ENCODE measurements around the gene ENG.
"Not testable (repeated sequence)": the region's sequence is repeated elsewhere in the genome, so short reads cannot be mapped to it uniquely, and the experiment has no call there.

The ENG gene

GRCh38 chr9:127841087-127841835 is 13.2 kb downstream of the ENG start:
- no peak for DNase-seq

GRCh38 chr9:127838375-127839078 is 15.9 kb downstream of the ENG start:
- no peak for DNase-seq

- DNase-seq = no peak
Observed at GRCh38 chr9:127837346-127837745, 17.1 kb downstream of the ENG start.

- DNase-seq = not testable (repeated sequence)
Observed at GRCh38 chr9:127836561-127836960, 17.9 kb downstream of the ENG start.

- DNase-seq = no peak
Observed at GRCh38 chr9:127835991-127836516, 18.4 kb downstream of the ENG start.

GRCh38 chr9:127833555-127833954 is 20.9 kb downstream of the ENG start:
- no peak for DNase-seq

- no peak for DNase-seq
Observed at GRCh38 chr9:127832248-127832647, 22.2 kb downstream of the ENG start.

GRCh38 chr9:127829205-127829906 is 25.1 kb downstream of the ENG start:
- no peak for DNase-seq

GRCh38 chr9:127828262-127829031 is 26.0 kb downstream of the ENG start:
- DNase-seq = no peak

- DNase-seq = no peak
Observed at GRCh38 chr9:127826253-127826913, 28.1 kb downstream of the ENG start.

GRCh38 chr9:127825319-127826051 is 29.0 kb downstream of the ENG start:
- DNase-seq = no peak

- no peak for DNase-seq
Observed at GRCh38 chr9:127822108-127822507, 32.4 kb downstream of the ENG start.

- DNase-seq = no peak
Observed at GRCh38 chr9:127818574-127818973, 35.9 kb downstream of the ENG start.

GRCh38 chr9:127817881-127818434 is 36.5 kb downstream of the ENG start:
- DNase-seq = no peak

- DNase-seq = no peak
Observed at GRCh38 chr9:127816728-127817127, 37.7 kb downstream of the ENG start.

GRCh38 chr9:127816362-127816725 is 38.1 kb downstream of the ENG start:
- no peak for DNase-seq

GRCh38 chr9:127815512-127816361 is 38.7 kb downstream of the ENG start:
- no peak for DNase-seq

GRCh38 chr9:127814619-127815511 is 39.6 kb downstream of the ENG start:
- no peak for DNase-seq

- DNase-seq = no peak
Observed at GRCh38 chr9:127813686-127814226, 40.7 kb downstream of the ENG start.

Data from activated CD4-positive, alpha-beta T cell treated with anti-CD3 and anti-CD28 coated beads for 4 hours (primary cell).